BE2C (cell line): ENCODE results near the gene KLRC4.
"Not testable (repeated sequence)": the region's sequence is repeated elsewhere in the genome, so short reads cannot be mapped to it uniquely, and the experiment has no call there.

Experiments
- DNase-seq: peaks from one replicate; pipeline ENCODE4 v3.0.0-alpha.2; 2020
- H3K27me3 ChIP-seq: fragments of 250-450 bp; sonication (Bioruptor Pico); 2 replicates; pipeline ENCODE4 v1.5.1; 2020; ENCODE audit warnings: mild to moderate bottlenecking
- H3K36me3 ChIP-seq: fragments of 250-450 bp; sonication (Bioruptor Pico); 2 replicates; pipeline ENCODE4 v1.5.1; 2020; ENCODE audit warnings: mild to moderate bottlenecking
- H3K4me1 ChIP-seq: fragments of 250-450 bp; sonication (Bioruptor Pico); 2 replicates; pipeline ENCODE4 v1.5.1; 2020
- H3K4me3 ChIP-seq: 2 replicates; pipeline ENCODE4 v1.5.1; 2011; ENCODE audit warnings: low read depth, low read length
- H3K9me3 ChIP-seq: fragments of 250-450 bp; sonication (Bioruptor Pico); 2 replicates; pipeline ENCODE4 v1.5.1; 2020
- CTCF ChIP-seq: IDR thresholded peaks from 2 replicates; pipeline ENCODE4 v1.5.1; 2012; ENCODE audit warnings: mild to moderate bottlenecking, low read depth, low read length

The KLRC4 gene

GRCh38 chr12:10389904-10390303 lies 19.7 kb downstream of the KLRC4 start, which contains the start of gene KLRK1:
TSS of gene KLRK1 (minus strand) at chr12:10390041. CDS start at chr12:10388810, 1,231 bp downstream.
- peaks cover 4% of the 10 kb centered on the region; the same call in 1 of the 2 replicates for H3K27me3 ChIP-seq
- H3K9me3 ChIP-seq, result no peaks in the 10 kb centered on the region
- no peak for TF ChIP-seq CTCF
- no peak for DNase-seq
- no peak within 1 kb of the TSS for H3K4me3 ChIP-seq
- H3K36me3 ChIP-seq, result no peaks in the 10 kb centered on the region
- no peaks in the 10 kb centered on the region for H3K4me1 ChIP-seq

GRCh38 chr12:10388624-10389413 lies 20.7 kb downstream of the KLRC4 start:
- Histone ChIP-seq H3K9me3 (no peaks in the 10 kb centered on the region), H3K36me3 (no peaks in the 10 kb centered on the region), H3K27me3 (peaks cover 4% of the 10 kb centered on the region; the same call in 1 of the 2 replicates), H3K4me1 (no peaks in the 10 kb centered on the region), H3K4me3 (no peak overlapping the region)
- DNase-seq, result no peak
- no peak for TF ChIP-seq CTCF

DNA sequence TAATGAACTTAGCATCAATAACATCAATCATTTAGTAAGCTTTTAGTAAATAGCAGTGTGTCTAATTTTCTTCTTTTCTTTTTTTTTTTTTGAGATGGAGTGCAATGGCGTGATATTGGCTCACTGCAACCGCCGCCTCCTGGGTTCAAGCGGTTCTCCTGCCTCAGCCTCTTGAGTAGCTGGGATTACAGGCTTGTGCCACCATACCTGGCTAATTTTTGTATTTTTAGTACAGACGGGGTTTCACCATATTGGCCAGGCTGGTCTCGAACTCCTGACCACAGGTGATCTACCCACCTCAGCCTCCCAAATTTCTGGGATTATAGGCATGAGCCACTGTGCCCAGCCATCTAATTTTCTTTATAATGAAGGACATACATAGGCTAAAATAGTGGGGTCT lies 22.1 kb downstream of the KLRC4 start:
- H3K4me1 ChIP-seq, H3K27me3 ChIP-seq, H3K4me3 ChIP-seq, H3K36me3 ChIP-seq, DNase-seq, H3K9me3 ChIP-seq: not testable (repeated sequence)

GRCh38 chr12:10386857-10387256 lies 22.7 kb downstream of the KLRC4 start:
- Histone ChIP-seq H3K4me3 (no peak overlapping the region), H3K27me3 (peaks cover 6% of the 10 kb centered on the region; the same call in 1 of the 2 replicates), H3K9me3 (no peaks in the 10 kb centered on the region), H3K4me1 (no peaks in the 10 kb centered on the region), H3K36me3 (no peaks in the 10 kb centered on the region)
- no peak for TF ChIP-seq CTCF
- DNase-seq, result no peak

- no peak for DNase-seq
- no peak overlapping the region for H3K4me3 ChIP-seq
- TF ChIP-seq CTCF, result no peak
Measured at GRCh38 chr12:10385166-10385613, 24.4 kb downstream of the KLRC4 start.

DNA sequence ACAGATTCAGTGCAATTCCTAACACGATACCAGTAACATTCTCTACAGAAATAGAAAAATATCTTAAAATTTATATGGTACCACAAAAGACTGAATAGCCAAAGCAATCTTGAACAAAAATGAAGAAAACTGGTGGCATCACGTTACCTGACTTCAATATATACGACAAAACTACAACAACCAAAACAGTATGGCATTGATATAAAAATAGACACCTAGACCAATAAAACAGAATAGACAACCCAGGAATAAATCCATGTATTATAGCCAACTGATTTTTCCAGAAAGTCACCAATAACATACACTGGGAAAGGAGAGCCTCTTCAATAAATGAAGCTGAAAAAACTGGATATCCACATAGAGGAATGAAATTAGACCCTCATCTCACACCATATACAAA lies 25.4 kb downstream of the KLRC4 start:
- TF ChIP-seq CTCF, result no peak
- no peak for DNase-seq
- Histone ChIP-seq H3K36me3 (no peaks in the 10 kb centered on the region), H3K9me3 (no peaks in the 10 kb centered on the region), H3K4me3 (no peak overlapping the region), H3K27me3 (peaks cover 7% of the 10 kb centered on the region), H3K4me1 (no peaks in the 10 kb centered on the region)

More at GRCh38 chr12:10385166-10385613, 24.4 kb downstream of the KLRC4 start:
- H3K4me1 ChIP-seq, result no peaks in the 10 kb centered on the region
- no peaks in the 10 kb centered on the region for H3K36me3 ChIP-seq
- peaks cover 3% of the 10 kb centered on the region; the same call in 1 of the 2 replicates for H3K27me3 ChIP-seq
- no peaks in the 10 kb centered on the region for H3K9me3 ChIP-seq
